Activated naive CD8-positive, alpha-beta T cell (primary cell): ENCODE measurements around the gene TMCO4.

Experiments
- H3K27ac Mint-ChIP-seq: one replicate; pipeline ENCODE4 v1.8.0; 2021; ENCODE audit warnings: mixed read lengths
- H3K27me3 Mint-ChIP-seq: one replicate; pipeline ENCODE4 v1.8.0; 2021; ENCODE audit warnings: mixed read lengths
- H3K36me3 Mint-ChIP-seq: one replicate; pipeline ENCODE4 v1.8.0; 2021; ENCODE audit warnings: mixed read lengths
- H3K4me1 Mint-ChIP-seq: one replicate; pipeline ENCODE4 v1.8.0; 2021; ENCODE audit warnings: low read depth, mixed read lengths
- H3K4me3 Mint-ChIP-seq: one replicate; pipeline ENCODE4 v1.8.0; 2021; ENCODE audit warnings: mild to moderate bottlenecking, mixed read lengths
- H3K9me3 Mint-ChIP-seq: one replicate; pipeline ENCODE4 v1.8.0; 2021; ENCODE audit warnings: low read depth, mixed read lengths

TMCO4 gene

GRCh38 chr1:19651141-19651737, 148.5 kb downstream of the TMCO4 start:
- Mint-ChIP-seq H3K27ac (no peak overlapping the region), H3K36me3 (peaks cover 4% of the 10 kb centered on the region), H3K4me1 (peaks cover 17% of the 10 kb centered on the region), H3K9me3 (no peaks in the 10 kb centered on the region), H3K4me3 (no peak overlapping the region), H3K27me3 (no peaks in the 10 kb centered on the region)

GRCh38 chr1:19650416-19651140, 149.1 kb downstream of the TMCO4 start:
- Mint-ChIP-seq H3K4me1 (peaks cover 21% of the 10 kb centered on the region), H3K9me3 (no peaks in the 10 kb centered on the region), H3K27ac (no peak overlapping the region), H3K27me3 (no peaks in the 10 kb centered on the region), H3K4me3 (no peak overlapping the region), H3K36me3 (peaks cover under 1% of the 10 kb centered on the region)

GRCh38 chr1:19648689-19649088, 151.0 kb downstream of the TMCO4 start:
- Mint-ChIP-seq H3K4me3 (no peak overlapping the region), H3K27ac (no peak overlapping the region), H3K36me3 (no peaks in the 10 kb centered on the region), H3K27me3 (no peaks in the 10 kb centered on the region), H3K4me1 (peaks cover 23% of the 10 kb centered on the region), H3K9me3 (no peaks in the 10 kb centered on the region)

GRCh38 chr1:19648239-19648638, 151.5 kb downstream of the TMCO4 start:
- no peaks in the 10 kb centered on the region for H3K36me3 Mint-ChIP-seq
- peaks cover 26% of the 10 kb centered on the region for H3K4me1 Mint-ChIP-seq
- no peaks in the 10 kb centered on the region for H3K27me3 Mint-ChIP-seq

GRCh38 chr1:19647643-19648042, 152.1 kb downstream of the TMCO4 start:
- peaks cover 30% of the 10 kb centered on the region for H3K4me1 Mint-ChIP-seq
- no peak overlapping the region for H3K27ac Mint-ChIP-seq
- H3K27me3 Mint-ChIP-seq, result no peaks in the 10 kb centered on the region
- H3K4me3 Mint-ChIP-seq, result peak overlapping the region; percentile 1
- H3K9me3 Mint-ChIP-seq, result no peaks in the 10 kb centered on the region
- H3K36me3 Mint-ChIP-seq, result no peaks in the 10 kb centered on the region

More at GRCh38 chr1:19648239-19648638, 151.5 kb downstream of the TMCO4 start:
- H3K27ac Mint-ChIP-seq, result no peak overlapping the region
- no peaks in the 10 kb centered on the region for H3K9me3 Mint-ChIP-seq
- H3K4me3 Mint-ChIP-seq, result no peak overlapping the region

GRCh38 chr1:19646377-19647319, 153.1 kb downstream of the TMCO4 start:
- no peaks in the 10 kb centered on the region for H3K36me3 Mint-ChIP-seq
- H3K4me1 Mint-ChIP-seq, result peaks cover 28% of the 10 kb centered on the region
- H3K27me3 Mint-ChIP-seq, result no peaks in the 10 kb centered on the region
- no peak overlapping the region for H3K27ac Mint-ChIP-seq
- peak overlapping the region; percentile 56 for H3K4me3 Mint-ChIP-seq
- no peaks in the 10 kb centered on the region for H3K9me3 Mint-ChIP-seq

GRCh38 chr1:19645411-19646251, 154.1 kb downstream of the TMCO4 start:
- Mint-ChIP-seq H3K4me1 (peaks cover 28% of the 10 kb centered on the region), H3K27ac (peak overlapping the region; percentile 50), H3K9me3 (no peaks in the 10 kb centered on the region), H3K4me3 (peak overlapping the region; percentile 95), H3K36me3 (no peaks in the 10 kb centered on the region), H3K27me3 (peaks cover 1% of the 10 kb centered on the region)

GRCh38 chr1:19644681-19645410, 154.9 kb downstream of the TMCO4 start:
- peak overlapping the region; percentile 95 for H3K4me3 Mint-ChIP-seq
- H3K36me3 Mint-ChIP-seq, result no peaks in the 10 kb centered on the region
- peaks cover 28% of the 10 kb centered on the region for H3K4me1 Mint-ChIP-seq
- H3K27ac Mint-ChIP-seq, result peak overlapping the region; percentile 85
- H3K27me3 Mint-ChIP-seq, result peaks cover 1% of the 10 kb centered on the region
- H3K9me3 Mint-ChIP-seq, result no peaks in the 10 kb centered on the region

- Mint-ChIP-seq H3K27ac (no peak overlapping the region), H3K27me3 (peaks cover 1% of the 10 kb centered on the region), H3K36me3 (no peaks in the 10 kb centered on the region), H3K4me3 (no peak overlapping the region), H3K9me3 (no peaks in the 10 kb centered on the region), H3K4me1 (peaks cover 28% of the 10 kb centered on the region)
Measured at GRCh38 chr1:19644395-19644680, 155.4 kb downstream of the TMCO4 start.

GRCh38 chr1:19643602-19644394, 155.9 kb downstream of the TMCO4 start, which contains the start of gene NBL1:
Gene NBL1, plus strand, starts transcription at chr1:19644311. Its CDS starts 10,720 bp downstream, at chr1:19655031.
- Mint-ChIP-seq H3K36me3 (no peaks in the 10 kb centered on the region), H3K4me1 (peaks cover 27% of the 10 kb centered on the region), H3K9me3 (no peaks in the 10 kb centered on the region), H3K27me3 (peaks cover 1% of the 10 kb centered on the region), H3K4me3 (peak within 1 kb of the TSS; percentile 95), H3K27ac (peak within 1 kb of the TSS; percentile 85)

- Mint-ChIP-seq H3K27ac (peak overlapping the region; percentile 80), H3K27me3 (peaks cover 1% of the 10 kb centered on the region), H3K36me3 (no peaks in the 10 kb centered on the region)
Measured at GRCh38 chr1:19643121-19643520, 156.6 kb downstream of the TMCO4 start.

GRCh38 chr1:19640363-19641316, 159.1 kb downstream of the TMCO4 start:
- peaks cover 10% of the 10 kb centered on the region for H3K4me1 Mint-ChIP-seq
- no peaks in the 10 kb centered on the region for H3K36me3 Mint-ChIP-seq
- H3K4me3 Mint-ChIP-seq, result no peak overlapping the region
- H3K27ac Mint-ChIP-seq, result no peak overlapping the region
- peaks cover 1% of the 10 kb centered on the region for H3K27me3 Mint-ChIP-seq
- no peaks in the 10 kb centered on the region for H3K9me3 Mint-ChIP-seq

More at GRCh38 chr1:19643121-19643520, 156.6 kb downstream of the TMCO4 start:
- no peaks in the 10 kb centered on the region for H3K9me3 Mint-ChIP-seq
- peak overlapping the region; percentile 82 for H3K4me3 Mint-ChIP-seq
- peaks cover 27% of the 10 kb centered on the region for H3K4me1 Mint-ChIP-seq
